Measurements from ENCODE around the gene PRUNE2.

The PRUNE2 gene

GRCh38 chr9:76607730-76608436 is 298.0 kb downstream of the PRUNE2 start:
- TF ChIP-seq CTCF (IDR thresholded peaks at IDR 0.05; ENCODE audit: low read depth, low read length) = no peak
- Histone ChIP-seq H3K36me3 (no peaks in the 10 kb centered on the region), H3K27me3 (no peaks in the 10 kb centered on the region), H3K4me3 (ENCODE audit: low read depth, low read length) (no peak overlapping the region), H3K4me1 (no peaks in the 10 kb centered on the region), H3K9me3 (no peaks in the 10 kb centered on the region)
- DNase-seq = no peak

GRCh38 chr9:76605321-76605900 is 300.5 kb downstream of the PRUNE2 start:
- DNase-seq = no peak
- Histone ChIP-seq H3K36me3 (no peaks in the 10 kb centered on the region), H3K4me1 (no peaks in the 10 kb centered on the region), H3K27me3 (no peaks in the 10 kb centered on the region), H3K4me3 (ENCODE audit: low read depth, low read length) (no peak overlapping the region), H3K9me3 (no peaks in the 10 kb centered on the region)
- no peak for TF ChIP-seq CTCF (IDR thresholded peaks at IDR 0.05; ENCODE audit: low read depth, low read length)

- H3K9me3 ChIP-seq = no peaks in the 10 kb centered on the region
- TF ChIP-seq CTCF (IDR thresholded peaks at IDR 0.05; ENCODE audit: low read depth, low read length) = no peak
- no peak overlapping the region for H3K4me3 ChIP-seq (ENCODE audit: low read depth, low read length)
- H3K4me1 ChIP-seq = no peaks in the 10 kb centered on the region
- H3K27me3 ChIP-seq = no peaks in the 10 kb centered on the region
- no peak for DNase-seq
- H3K36me3 ChIP-seq = no peaks in the 10 kb centered on the region
Observed at GRCh38 chr9:76603931-76604570, 301.9 kb downstream of the PRUNE2 start.

GRCh38 chr9:76603448-76603895 is 302.4 kb downstream of the PRUNE2 start:
- TF ChIP-seq CTCF (IDR thresholded peaks at IDR 0.05; ENCODE audit: low read depth, low read length) = no peak
- DNase-seq = no peak
- Histone ChIP-seq H3K27me3 (no peaks in the 10 kb centered on the region), H3K9me3 (no peaks in the 10 kb centered on the region), H3K4me1 (no peaks in the 10 kb centered on the region), H3K36me3 (no peaks in the 10 kb centered on the region), H3K4me3 (ENCODE audit: low read depth, low read length) (no peak overlapping the region)

GRCh38 chr9:76602199-76602598 is 303.7 kb downstream of the PRUNE2 start:
- Histone ChIP-seq H3K4me1 (no peaks in the 10 kb centered on the region), H3K9me3 (no peaks in the 10 kb centered on the region), H3K4me3 (ENCODE audit: low read depth, low read length) (no peak overlapping the region), H3K36me3 (no peaks in the 10 kb centered on the region), H3K27me3 (no peaks in the 10 kb centered on the region)
- no peak for TF ChIP-seq CTCF (IDR thresholded peaks at IDR 0.05; ENCODE audit: low read depth, low read length)
- DNase-seq = no peak

All from BE2C (cell line).